Activated naive CD4-positive, alpha-beta T cell treated with anti-CD3 and anti-CD28 coated beads, Interleukin-2, amount 50 U/mL, for 16 hours (primary cell): ENCODE data around the gene DNAJC17.

Source experiments
- DNase-seq: peaks from one replicate; pipeline ENCODE4 v3.0.0-alpha.2; 2020

DNAJC17 gene

DNA sequence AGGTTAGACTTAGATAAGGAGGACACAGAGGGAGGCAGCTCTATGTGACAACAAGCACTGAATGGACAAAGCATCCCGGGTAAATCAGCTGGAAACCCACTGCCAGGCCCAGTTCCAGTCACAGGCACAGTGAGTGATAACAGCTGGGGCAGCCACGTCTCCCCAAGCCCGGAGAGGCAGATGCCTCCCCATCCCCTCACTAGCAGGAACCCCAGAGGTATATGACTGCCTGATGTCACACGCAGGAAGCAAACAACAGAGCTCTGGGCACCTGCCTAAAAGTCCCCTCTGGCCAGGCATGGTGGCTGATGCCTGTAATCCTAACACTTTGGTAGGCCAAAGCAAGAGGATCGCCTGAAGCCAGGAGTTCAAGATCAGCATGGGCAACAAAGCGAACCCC is 19.3 kb downstream of the DNAJC17 start:
- DNase-seq, result no peak

DNA sequence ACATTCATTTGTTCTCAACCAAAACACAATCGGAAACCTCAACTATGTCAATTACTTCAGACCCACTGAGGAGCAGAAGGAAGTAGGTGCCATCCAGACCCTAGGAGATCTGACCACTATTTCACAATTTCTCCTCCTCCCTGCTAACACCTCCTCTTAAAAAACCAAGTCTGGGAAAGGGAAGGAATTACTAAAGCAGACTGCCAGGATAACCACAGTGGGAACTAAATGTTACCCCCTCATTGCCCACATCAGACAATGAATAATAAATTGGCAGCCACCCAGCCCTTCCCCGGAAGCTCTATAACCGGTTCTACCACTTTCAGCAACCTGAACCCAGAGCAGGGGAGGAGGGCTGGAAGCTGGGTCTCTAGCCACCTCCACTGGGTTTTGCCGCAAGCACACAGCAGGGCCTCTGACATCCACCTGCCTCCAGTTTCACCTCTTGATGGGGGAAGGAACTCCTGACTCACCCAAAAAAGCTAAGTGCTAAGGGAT is 19.9 kb downstream of the DNAJC17 start:
- peak; percentile 70 for DNase-seq

DNA sequence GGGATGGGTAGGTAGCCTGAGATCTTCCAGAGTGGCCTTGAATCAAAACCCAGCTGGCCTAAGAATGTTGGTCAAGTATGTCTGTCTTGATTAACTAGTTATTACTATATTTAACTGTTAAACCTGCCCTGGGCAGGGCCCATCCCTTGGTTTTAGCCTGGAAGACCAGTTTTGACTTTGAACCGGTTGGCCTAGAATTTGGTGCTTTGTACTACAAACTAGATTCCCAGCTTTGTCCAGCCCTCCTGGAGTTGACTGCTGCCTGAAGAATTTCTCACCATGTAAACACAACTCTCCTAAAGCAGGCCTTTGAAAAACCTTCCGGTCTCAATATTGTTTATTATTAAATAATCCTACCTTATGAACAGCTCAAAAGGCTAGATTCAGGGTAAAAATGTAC is 21.5 kb downstream of the DNAJC17 start:
- no peak for DNase-seq

DNA sequence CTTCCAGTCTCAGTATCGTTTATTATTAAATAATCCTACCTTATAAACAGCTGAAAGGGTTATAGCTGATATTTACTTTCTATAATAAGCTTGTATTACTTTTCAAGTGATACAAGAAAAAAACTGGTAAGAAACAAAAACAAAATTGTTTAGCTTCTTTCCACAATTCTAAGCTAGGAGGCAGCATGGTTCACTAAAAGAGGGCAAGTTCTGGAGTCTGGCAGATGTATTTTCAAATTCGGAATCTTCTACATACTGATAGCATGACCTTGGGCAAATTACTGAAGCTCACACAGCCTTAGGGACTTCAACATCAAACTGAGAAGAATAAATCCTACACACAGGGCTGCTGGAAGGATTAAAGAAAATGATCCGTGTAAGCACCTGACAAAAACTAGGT is 22.1 kb downstream of the DNAJC17 start:
- DNase-seq, result no peak

DNA sequence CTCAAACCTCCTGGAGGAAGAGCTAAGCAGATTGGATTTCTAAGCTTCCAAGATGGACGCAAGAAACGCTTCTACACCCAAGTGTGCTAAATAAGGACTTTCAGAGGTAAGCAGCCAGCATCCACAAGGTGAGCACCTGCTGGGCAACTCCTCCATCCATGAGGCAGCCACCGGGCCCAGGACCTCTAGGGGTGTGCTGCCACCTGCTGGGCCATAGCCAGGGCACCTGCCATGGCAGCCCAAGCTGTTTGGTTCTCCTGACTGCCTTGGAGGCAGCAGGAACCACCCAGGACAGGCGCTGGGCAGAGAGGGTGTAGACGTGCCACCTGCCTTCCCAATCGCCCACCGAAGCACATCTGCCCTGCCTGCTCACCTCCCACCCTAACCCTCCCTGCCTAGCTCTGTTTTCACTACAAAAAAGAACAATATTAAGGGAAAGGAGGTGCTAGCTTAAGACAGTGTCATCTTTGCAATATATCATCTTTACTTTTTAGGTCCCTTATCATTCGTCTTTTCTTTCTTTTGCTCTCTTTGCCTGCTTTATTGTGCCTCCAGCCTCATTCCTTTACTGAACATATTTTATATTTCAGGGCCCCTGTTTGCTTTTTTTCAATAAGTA is 24.6 kb downstream of the DNAJC17 start:
- peak; percentile 81 for DNase-seq

DNA sequence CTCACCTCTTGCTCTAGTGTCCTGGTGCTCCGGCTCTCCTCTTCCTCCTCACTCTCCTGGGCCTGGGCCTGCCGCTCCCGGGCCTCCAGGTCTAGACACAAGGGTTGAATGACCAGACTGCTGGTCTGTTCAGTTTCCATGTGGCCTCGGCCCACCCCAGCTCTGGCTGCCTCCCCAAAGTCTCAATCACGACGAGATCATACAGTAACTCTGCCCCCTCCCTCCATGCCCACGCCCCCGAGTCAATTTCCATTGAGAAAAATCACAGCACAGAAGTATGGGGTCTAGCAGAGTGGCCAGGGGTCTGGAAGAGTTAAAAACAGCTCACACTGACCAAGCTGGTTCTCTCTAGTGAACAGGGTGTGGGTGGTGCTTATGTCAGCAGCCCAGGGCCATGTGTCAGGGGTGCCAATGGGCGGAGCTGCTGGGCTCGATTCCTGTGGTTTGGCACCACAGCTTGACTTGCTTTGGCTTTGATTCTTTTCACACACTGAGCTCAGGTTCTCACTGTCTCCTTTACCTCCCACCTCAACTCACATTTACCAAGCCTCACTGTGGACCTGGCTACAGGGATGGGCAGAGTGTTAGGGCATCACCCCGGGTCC is 30.6 kb downstream of the DNAJC17 start:
- DNase-seq, result no peak

DNA sequence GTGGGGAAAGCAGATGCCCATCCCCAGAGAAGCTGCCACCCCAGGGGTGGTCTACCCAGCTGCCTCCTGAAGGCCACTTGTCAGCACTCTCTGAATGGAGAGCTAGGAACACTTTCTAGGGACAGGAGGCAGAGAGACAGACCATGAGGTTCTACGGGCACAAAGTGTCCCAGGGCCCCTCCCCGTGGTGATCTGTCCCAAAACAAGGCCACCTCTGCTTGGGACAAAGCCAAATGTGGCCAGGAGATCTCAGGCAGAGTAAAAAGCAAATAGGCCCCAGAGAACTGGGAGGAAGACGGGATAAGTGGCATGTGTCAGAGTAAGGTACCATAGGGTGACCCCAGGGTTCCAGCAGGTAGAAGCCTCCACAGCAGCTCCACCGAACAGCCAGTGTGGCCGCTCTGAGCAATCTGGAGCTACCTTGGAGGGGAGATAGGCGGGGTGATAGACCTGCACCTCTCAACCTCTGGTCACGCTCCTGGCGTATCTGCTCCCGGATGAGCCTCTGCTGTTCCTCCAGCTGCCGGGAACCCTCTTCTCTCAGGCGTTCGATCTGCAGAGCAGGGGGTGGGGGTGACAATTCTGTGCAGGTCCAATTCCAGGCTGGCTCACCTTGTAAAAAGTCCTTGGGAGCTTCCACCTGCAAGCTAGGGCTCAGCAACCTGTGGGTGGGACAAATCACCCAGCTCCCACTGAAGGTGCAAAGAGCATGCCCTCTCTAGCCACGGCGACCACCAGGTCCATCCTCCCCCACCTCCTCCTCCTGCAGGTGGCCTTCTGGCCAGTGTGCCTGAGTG is 31.3 kb downstream of the DNAJC17 start:
- DNase-seq, result no peak

DNA sequence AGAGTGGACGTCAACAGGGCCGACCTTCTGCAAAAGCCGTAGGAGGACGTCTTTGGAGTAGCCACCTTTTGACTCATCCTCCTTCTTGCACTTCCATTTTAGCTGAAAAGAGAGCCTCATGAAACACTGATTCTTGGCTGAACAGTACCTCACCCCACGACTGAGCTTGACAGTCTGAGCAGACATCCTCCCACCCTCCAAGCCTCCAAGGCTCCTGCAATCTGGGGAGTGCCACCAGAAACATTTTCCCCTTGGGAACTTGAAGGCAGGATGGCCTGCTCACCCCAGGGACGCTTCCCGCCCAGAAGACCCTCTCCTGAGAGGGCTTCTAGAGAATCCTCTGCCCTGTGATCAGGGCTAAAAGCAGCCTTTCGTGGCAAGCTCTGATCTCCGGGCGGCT is 32.3 kb downstream of the DNAJC17 start:
- no peak for DNase-seq

DNA sequence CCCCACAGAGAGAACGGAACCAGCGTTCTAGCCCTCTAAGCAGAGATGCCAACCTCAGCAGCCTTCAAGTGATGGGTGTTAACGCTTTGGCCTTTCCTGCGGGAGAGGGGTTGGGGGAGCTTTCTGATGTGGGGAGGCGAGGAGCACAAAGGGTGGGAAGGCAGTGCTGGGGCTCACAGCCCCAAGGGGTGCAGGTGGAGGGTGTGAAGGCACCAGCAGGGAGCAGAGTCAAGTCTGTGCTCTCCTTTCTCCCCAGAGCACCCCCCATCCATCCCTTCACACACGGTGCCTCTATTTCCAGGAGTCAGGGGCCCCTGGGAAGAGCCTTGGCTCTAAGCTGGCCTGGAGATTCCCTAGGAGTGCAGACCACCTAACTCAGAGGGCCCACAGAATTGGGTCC is 33.4 kb downstream of the DNAJC17 start:
- DNase-seq, result no peak

GRCh38 chr15:40773496-40773895 is 33.8 kb downstream of the DNAJC17 start:
- no peak for DNase-seq

GRCh38 chr15:40772014-40772413 is 35.3 kb downstream of the DNAJC17 start:
- DNase-seq, result no peak

DNA sequence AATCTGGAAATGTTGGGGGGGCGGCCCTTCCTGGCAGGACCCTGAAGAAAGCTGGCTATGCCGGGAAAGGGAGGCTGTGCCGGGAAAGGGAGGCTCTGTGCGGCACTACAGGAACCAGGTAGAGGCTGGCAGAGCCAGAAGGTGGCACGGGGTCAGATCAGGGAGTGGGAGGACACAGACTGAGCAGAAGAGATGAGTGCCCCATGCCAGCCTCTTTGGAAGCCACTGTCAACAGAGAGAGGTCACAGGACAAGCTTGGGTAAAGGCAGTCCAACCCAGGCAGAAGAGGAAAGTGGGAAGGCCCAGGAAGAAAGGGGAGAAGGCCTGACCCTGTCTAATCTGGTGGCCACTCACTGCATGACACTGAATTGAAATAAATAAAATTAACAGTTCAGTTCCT is 36.0 kb downstream of the DNAJC17 start:
- DNase-seq, result no peak

DNA sequence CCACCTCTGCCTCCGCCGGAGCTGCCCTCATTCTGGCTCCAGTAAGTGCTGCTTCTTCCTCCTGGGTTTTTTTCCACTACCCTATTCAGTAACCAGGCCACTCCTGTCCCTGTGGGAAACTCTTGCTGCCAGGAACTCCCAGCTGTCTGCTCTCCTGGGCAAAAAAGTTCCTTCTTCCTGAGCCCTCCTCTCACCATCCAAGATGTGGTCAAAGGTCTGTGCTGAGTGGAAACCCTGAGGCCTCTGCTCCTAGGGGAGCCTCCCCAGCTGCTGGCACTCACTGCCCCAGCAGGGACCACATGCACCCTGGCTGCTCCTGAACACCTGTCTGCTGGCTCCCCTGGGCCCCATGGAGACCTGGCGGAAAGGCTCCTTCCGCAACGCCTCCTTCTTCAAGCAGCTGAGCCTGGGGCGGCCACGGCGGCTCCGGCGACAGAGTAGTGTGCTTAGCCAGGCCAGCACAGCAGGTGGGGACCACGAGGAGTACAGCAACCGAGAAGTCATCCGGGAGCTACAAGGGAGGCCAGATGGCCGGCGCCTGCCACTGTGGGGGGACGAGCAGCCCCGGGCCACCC is 37.0 kb downstream of the DNAJC17 start:
- no peak for DNase-seq

GRCh38 chr15:40769274-40770146 is 37.8 kb downstream of the DNAJC17 start, which contains the start of gene C15orf62:
Gene C15orf62 (plus strand): TSS chr15:40769980. CDS start chr15:40770496, 516 bp downstream.
- peak; percentile 80 for DNase-seq

DNA sequence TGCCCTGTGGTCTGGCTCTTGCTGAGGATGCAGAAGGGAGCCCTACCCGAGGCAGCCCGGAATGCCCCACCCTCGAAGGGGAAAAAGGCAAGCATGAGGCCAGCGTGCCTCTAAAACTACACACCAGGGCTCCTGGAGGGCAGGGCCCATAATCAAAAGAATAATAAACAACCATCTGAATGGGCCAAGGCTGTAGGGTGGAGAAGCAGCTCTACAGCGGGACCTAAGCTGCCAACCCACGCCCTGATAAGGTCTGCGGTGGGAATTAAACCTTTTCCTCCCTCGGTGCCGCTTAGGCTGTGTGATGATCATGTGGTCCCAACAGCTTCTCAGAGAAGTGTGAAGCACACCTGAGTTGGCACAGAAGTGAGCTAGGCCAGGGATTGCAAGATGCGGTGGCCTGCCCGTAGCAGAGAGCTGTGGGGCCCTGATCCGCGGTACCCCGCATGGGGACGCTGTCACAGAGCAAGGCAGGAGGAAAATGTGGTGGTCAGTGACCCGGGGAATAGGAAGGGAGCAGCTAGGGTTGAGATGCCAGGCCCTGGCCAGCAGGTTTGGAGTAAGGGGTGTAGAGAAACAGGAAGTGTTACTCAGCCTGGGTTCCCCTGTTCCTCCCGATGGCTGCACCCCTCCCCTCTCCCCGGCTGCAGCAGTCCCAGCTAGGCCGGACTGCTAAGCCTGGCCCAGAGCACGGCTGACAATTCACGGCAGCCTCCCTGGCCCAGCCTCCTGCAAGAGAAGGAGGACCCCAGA is 38.6 kb downstream of the DNAJC17 start:
- no peak for DNase-seq

GRCh38 chr15:40767838-40768500 is 39.3 kb downstream of the DNAJC17 start:
- no peak for DNase-seq

- no peak for DNase-seq
Observed at GRCh38 chr15:40766906-40767837, 40.1 kb downstream of the DNAJC17 start.

- DNase-seq, result no peak
Observed at GRCh38 chr15:40766194-40766815, 41.0 kb downstream of the DNAJC17 start.

GRCh38 chr15:40764629-40765103 is 42.6 kb downstream of the DNAJC17 start:
- DNase-seq, result no peak
